HEK293 (cell line): ENCODE measurements around the gene SLC16A10.

Experiments used
- CTCF ChIP-seq: fragments of 450-650 bp; formaldehyde crosslinking; IDR thresholded peaks from 2 replicates; pipeline ENCODE4 v1.5.1; 2016; ENCODE audit warnings: missing biosample characterization, missing genetic modification characterization
- SALL2 ChIP-seq: fragments of 450-650 bp; formaldehyde crosslinking; IDR thresholded peaks from 2 replicates; pipeline ENCODE4 v1.5.0; 2017; ENCODE audit warnings: missing biosample characterization, mild to moderate bottlenecking, missing genetic modification characterization, borderline replicate concordance
- ZNF629 ChIP-seq: fragments of 450-650 bp; formaldehyde crosslinking; IDR thresholded peaks from 2 replicates; pipeline ENCODE4 v1.5.1; 2017; ENCODE audit warnings: missing biosample characterization, missing genetic modification characterization

- TF ChIP-seq ZNF629 (tag by site-specific recombination), result no peak
- TF ChIP-seq CTCF (tag by site-specific recombination), result no peak
- no peak for TF ChIP-seq SALL2 (tag by site-specific recombination)
Observed at GRCh38 chr6:111204305-111204704, 117.0 kb downstream of the SLC16A10 start.
